Measurements from ENCODE around the gene NDRG4.
A peak's percentile ranks its signal among the peaks of the same experiment; 100 is the strongest.

The NDRG4 gene

GRCh38 chr16:58507195-58507962, 7.4 kb downstream of the NDRG4 start:
- H3K9me3 Mint-ChIP-seq = no peaks in the 10 kb centered on the region

GRCh38 chr16:58507963-58508670, 8.2 kb downstream of the NDRG4 start:
- Mint-ChIP-seq H3K9me3 (no peaks in the 10 kb centered on the region), H3K4me1 (peaks cover 4% of the 10 kb centered on the region), H3K4me3 (no peak overlapping the region), H3K36me3 (no peaks in the 10 kb centered on the region), H3K27me3 (peaks cover 7% of the 10 kb centered on the region), H3K27ac (no peak overlapping the region)
- DNase-seq (ENCODE audit: low spot score in 2 of 2) (no peak), ATAC-seq (ENCODE audit: low read depth) (no peak)

More at GRCh38 chr16:58507195-58507962, 7.4 kb downstream of the NDRG4 start:
- no peak overlapping the region for H3K4me3 Mint-ChIP-seq
- ATAC-seq (ENCODE audit: low read depth) = peak; percentile 36
- no peak for DNase-seq (ENCODE audit: low spot score in 2 of 2)
- H3K4me1 Mint-ChIP-seq = peaks cover 4% of the 10 kb centered on the region
- H3K27ac Mint-ChIP-seq = no peak overlapping the region
- H3K27me3 Mint-ChIP-seq = peaks cover 10% of the 10 kb centered on the region
- no peaks in the 10 kb centered on the region for H3K36me3 Mint-ChIP-seq

- H3K9me3 Mint-ChIP-seq = no peaks in the 10 kb centered on the region
- H3K27me3 Mint-ChIP-seq = peaks cover 5% of the 10 kb centered on the region
- H3K27ac Mint-ChIP-seq = no peak overlapping the region
- no peak for DNase-seq (ENCODE audit: low spot score in 2 of 2)
- no peak for ATAC-seq (ENCODE audit: low read depth)
- H3K4me3 Mint-ChIP-seq = no peak overlapping the region
- no peaks in the 10 kb centered on the region for H3K36me3 Mint-ChIP-seq
- H3K4me1 Mint-ChIP-seq = peaks cover 4% of the 10 kb centered on the region
These were observed 8.8 kb downstream of the NDRG4 start for GRCh38 chr16:58508671-58509251.

- H3K27me3 Mint-ChIP-seq = peaks cover 3% of the 10 kb centered on the region
- no peaks in the 10 kb centered on the region for H3K9me3 Mint-ChIP-seq
- H3K27ac Mint-ChIP-seq = no peak overlapping the region
These were observed 9.5 kb downstream of the NDRG4 start for GRCh38 chr16:58509256-58510096.

GRCh38 chr16:58510097-58510775, 10.3 kb downstream of the NDRG4 start:
- DNase-seq (ENCODE audit: low spot score in 2 of 2) = no peak
- Mint-ChIP-seq H3K4me1 (peaks cover 10% of the 10 kb centered on the region), H3K9me3 (no peaks in the 10 kb centered on the region), H3K27me3 (peaks cover 3% of the 10 kb centered on the region), H3K4me3 (no peak overlapping the region), H3K27ac (no peak overlapping the region), H3K36me3 (no peaks in the 10 kb centered on the region)
- no peak for ATAC-seq (ENCODE audit: low read depth)

More at GRCh38 chr16:58509256-58510096, 9.5 kb downstream of the NDRG4 start:
- Mint-ChIP-seq H3K4me3 (no peak overlapping the region), H3K36me3 (no peaks in the 10 kb centered on the region), H3K4me1 (peaks cover 4% of the 10 kb centered on the region)
- ATAC-seq (ENCODE audit: low read depth) (no peak), DNase-seq (ENCODE audit: low spot score in 2 of 2) (no peak)

- Mint-ChIP-seq H3K4me3 (no peak overlapping the region), H3K4me1 (peaks cover 10% of the 10 kb centered on the region), H3K27ac (no peak overlapping the region), H3K36me3 (no peaks in the 10 kb centered on the region), H3K9me3 (no peaks in the 10 kb centered on the region), H3K27me3 (peaks cover 3% of the 10 kb centered on the region)
- ATAC-seq (ENCODE audit: low read depth) (no peak), DNase-seq (ENCODE audit: low spot score in 2 of 2) (no peak)
These were observed 11.1 kb downstream of the NDRG4 start for GRCh38 chr16:58510776-58511628.

GRCh38 chr16:58511933-58512815, 12.2 kb downstream of the NDRG4 start:
- Mint-ChIP-seq H3K4me3 (no peak overlapping the region), H3K27me3 (no peaks in the 10 kb centered on the region)

GRCh38 chr16:58513874-58514273, 13.9 kb downstream of the NDRG4 start:
- Mint-ChIP-seq H3K4me3 (no peak overlapping the region), H3K36me3 (peaks cover 1% of the 10 kb centered on the region), H3K9me3 (no peaks in the 10 kb centered on the region), H3K4me1 (peaks cover 18% of the 10 kb centered on the region), H3K27ac (no peak overlapping the region), H3K27me3 (no peaks in the 10 kb centered on the region)
- no peak for DNase-seq (ENCODE audit: low spot score in 2 of 2)
- no peak for ATAC-seq (ENCODE audit: low read depth)

More at GRCh38 chr16:58511933-58512815, 12.2 kb downstream of the NDRG4 start:
- H3K9me3 Mint-ChIP-seq = no peaks in the 10 kb centered on the region
- H3K36me3 Mint-ChIP-seq = no peaks in the 10 kb centered on the region
- no peak overlapping the region for H3K27ac Mint-ChIP-seq
- DNase-seq (ENCODE audit: low spot score in 2 of 2) (peak; percentile 75 to 85), ATAC-seq (ENCODE audit: low read depth) (peak; percentile 40)
- H3K4me1 Mint-ChIP-seq = peaks cover 12% of the 10 kb centered on the region

- H3K4me1 Mint-ChIP-seq = peaks cover 19% of the 10 kb centered on the region
- ATAC-seq (ENCODE audit: low read depth) = peak; percentile 65
These were observed 15.4 kb downstream of the NDRG4 start, which contains the start of gene SETD6 for GRCh38 chr16:58515125-58515870. SETD6 (plus strand) TSS chr16:58515517; CDS start chr16:58515538, 21 bp downstream.

GRCh38 chr16:58515871-58516767, 16.2 kb downstream of the NDRG4 start:
- peak; percentile 39 to 62 for DNase-seq (ENCODE audit: low spot score in 2 of 2)
- Mint-ChIP-seq H3K4me3 (peak overlapping the region; percentile 92), H3K27ac (peak overlapping the region; percentile 57), H3K9me3 (no peaks in the 10 kb centered on the region), H3K36me3 (peaks cover 4% of the 10 kb centered on the region), H3K4me1 (peaks cover 19% of the 10 kb centered on the region), H3K27me3 (no peaks in the 10 kb centered on the region)
- peak; percentile 75 for ATAC-seq (ENCODE audit: low read depth)

More at GRCh38 chr16:58515125-58515870, 15.4 kb downstream of the NDRG4 start, which contains the start of gene SETD6:
- Mint-ChIP-seq H3K27me3 (no peaks in the 10 kb centered on the region), H3K9me3 (no peaks in the 10 kb centered on the region), H3K36me3 (peaks cover 4% of the 10 kb centered on the region), H3K27ac (peak within 1 kb of the TSS; percentile 57), H3K4me3 (peak within 1 kb of the TSS; percentile 92)
- DNase-seq (ENCODE audit: low spot score in 2 of 2) = peak in 1 of 2 donors; percentile 68

All from memory B cell (primary cell).